ENCODE data around the gene ANK3.

ANK3 gene

DNA sequence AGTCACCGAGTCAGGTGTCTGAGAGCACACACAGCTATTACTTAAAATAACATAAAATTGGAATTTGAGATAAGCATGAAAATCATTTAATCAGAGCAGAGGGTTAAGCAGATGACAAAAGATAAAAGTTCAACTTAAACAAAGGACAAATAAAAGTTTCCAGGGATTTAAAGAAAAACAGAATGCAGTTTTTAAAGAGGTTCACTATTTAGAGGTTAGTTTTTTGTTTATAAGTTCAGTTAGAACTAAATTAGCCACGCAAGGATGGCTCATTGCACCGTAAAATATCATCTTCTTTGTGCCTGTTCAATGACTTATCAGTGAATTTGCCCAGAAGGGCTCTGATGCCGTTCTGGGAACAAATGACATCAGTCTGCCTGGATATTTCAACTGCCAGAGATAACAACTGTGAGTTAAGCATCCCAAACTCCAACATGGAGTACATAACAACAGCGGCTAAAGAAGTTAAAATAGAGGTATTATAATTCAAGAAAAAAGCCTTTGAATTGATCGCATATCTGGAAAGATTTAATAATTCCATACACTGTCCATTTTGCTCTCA, 107.8 kb downstream of the ANK3 start:
- Mint-ChIP-seq H3K4me1 (peaks cover under 1% of the 10 kb centered on the region), H3K4me3 (no peak overlapping the region), H3K27ac (no peak overlapping the region), H3K36me3 (ENCODE audit: low read depth) (peaks cover 4% of the 10 kb centered on the region), H3K27me3 (ENCODE audit: low read depth) (no peaks in the 10 kb centered on the region), H3K9me3 (no peaks in the 10 kb centered on the region)
- TF ChIP-seq, protein P1, sequence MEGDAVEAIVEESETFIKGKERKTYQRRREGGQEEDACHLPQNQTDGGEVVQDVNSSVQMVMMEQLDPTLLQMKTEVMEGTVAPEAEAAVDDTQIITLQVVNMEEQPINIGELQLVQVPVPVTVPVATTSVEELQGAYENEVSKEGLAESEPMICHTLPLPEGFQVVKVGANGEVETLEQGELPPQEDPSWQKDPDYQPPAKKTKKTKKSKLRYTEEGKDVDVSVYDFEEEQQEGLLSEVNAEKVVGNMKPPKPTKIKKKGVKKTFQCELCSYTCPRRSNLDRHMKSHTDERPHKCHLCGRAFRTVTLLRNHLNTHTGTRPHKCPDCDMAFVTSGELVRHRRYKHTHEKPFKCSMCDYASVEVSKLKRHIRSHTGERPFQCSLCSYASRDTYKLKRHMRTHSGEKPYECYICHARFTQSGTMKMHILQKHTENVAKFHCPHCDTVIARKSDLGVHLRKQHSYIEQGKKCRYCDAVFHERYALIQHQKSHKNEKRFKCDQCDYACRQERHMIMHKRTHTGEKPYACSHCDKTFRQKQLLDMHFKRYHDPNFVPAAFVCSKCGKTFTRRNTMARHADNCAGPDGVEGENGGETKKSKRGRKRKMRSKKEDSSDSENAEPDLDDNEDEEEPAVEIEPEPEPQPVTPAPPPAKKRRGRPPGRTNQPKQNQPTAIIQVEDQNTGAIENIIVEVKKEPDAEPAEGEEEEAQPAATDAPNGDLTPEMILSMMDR (IDR thresholded peaks at IDR 0.05; ENCODE audit: unreplicated experiment in 3 of 3), result no peak

DNA sequence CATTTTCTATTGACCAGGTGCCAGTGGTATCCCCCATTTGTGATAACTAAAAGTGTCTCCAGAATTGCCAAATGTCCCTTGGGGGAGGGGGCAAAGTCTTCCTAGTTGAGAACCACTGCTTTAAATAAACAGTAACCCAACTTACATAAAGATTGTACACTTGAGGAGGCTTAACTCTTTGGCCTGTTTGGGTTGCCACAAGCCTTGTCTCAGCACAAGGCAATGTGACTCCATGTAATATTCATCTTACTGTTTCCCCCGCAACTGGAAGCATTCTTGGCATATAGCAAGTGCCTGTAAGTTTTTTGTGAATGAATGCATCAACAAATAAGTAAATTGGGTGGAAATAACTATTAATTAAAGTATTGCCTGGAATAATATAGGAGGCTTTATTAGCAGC, 108.3 kb downstream of the ANK3 start:
- H3K9me3 Mint-ChIP-seq, result no peaks in the 10 kb centered on the region
- no peaks in the 10 kb centered on the region for H3K4me1 Mint-ChIP-seq
- TF ChIP-seq, protein P1 (IDR thresholded peaks at IDR 0.05; ENCODE audit: unreplicated experiment in 3 of 3), result no peak
- no peak overlapping the region for H3K4me3 Mint-ChIP-seq
- H3K27ac Mint-ChIP-seq, result no peak overlapping the region
- no peaks in the 10 kb centered on the region for H3K27me3 Mint-ChIP-seq (ENCODE audit: low read depth)
- H3K36me3 Mint-ChIP-seq (ENCODE audit: low read depth), result peaks cover 4% of the 10 kb centered on the region

DNA sequence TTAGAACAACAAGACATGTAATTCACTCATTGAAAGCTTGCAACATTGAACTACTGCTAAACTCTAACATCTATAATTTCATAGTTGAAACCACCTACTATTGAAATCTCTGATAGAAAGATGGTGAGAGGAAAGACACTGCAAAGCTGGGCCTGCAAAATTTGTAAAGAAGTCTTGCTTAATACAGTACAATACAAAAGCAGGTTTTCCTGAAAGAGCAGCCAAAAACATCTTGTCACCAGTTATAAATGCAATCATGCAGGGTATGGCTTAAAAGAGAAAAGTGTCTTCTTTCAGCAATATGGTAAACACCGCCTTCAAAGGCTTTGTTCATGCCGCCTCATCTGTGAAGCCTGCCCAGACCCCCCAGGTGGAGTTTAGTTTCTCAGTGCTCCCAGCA, 109.2 kb downstream of the ANK3 start:
- no peaks in the 10 kb centered on the region for H3K9me3 Mint-ChIP-seq
- TF ChIP-seq, protein P1 (IDR thresholded peaks at IDR 0.05; ENCODE audit: unreplicated experiment in 3 of 3), result no peak

GRCh38 chr10:60277656-60278055, 112.0 kb downstream of the ANK3 start:
- TF ChIP-seq, protein P1 (IDR thresholded peaks at IDR 0.05; ENCODE audit: unreplicated experiment in 3 of 3), result no peak
- no peaks in the 10 kb centered on the region for H3K4me1 Mint-ChIP-seq
- no peak overlapping the region for H3K27ac Mint-ChIP-seq
- no peaks in the 10 kb centered on the region for H3K27me3 Mint-ChIP-seq (ENCODE audit: low read depth)
- H3K4me3 Mint-ChIP-seq, result no peak overlapping the region
- peaks cover 7% of the 10 kb centered on the region for H3K36me3 Mint-ChIP-seq (ENCODE audit: low read depth)
- H3K9me3 Mint-ChIP-seq, result no peaks in the 10 kb centered on the region

More for the DNA sequence above, 109.2 kb downstream of the ANK3 start:
- Mint-ChIP-seq H3K36me3 (ENCODE audit: low read depth) (peaks cover 4% of the 10 kb centered on the region), H3K4me1 (no peaks in the 10 kb centered on the region), H3K27ac (no peak overlapping the region), H3K27me3 (ENCODE audit: low read depth) (no peaks in the 10 kb centered on the region), H3K4me3 (no peak overlapping the region)

DNA sequence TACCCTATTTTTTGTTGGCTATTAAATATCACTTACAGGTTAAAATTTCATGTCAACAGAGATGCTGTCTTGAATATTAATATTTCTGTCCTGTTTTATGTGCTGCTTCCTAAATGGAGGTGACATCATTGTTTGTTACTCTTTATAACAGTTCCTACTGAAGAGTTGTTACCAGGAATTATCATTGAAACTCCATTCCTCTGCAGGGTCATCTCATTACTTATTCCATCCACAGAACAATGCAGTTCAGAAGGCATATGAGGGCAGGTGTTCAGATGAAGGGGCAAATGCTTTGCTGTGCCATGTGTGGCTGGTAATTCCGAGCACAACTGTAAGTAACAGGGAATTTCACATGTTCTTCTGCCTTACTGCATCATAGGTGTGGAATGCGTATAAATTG, 113.4 kb downstream of the ANK3 start:
- Mint-ChIP-seq H3K9me3 (no peaks in the 10 kb centered on the region), H3K4me1 (no peaks in the 10 kb centered on the region)

More for the DNA sequence above, 113.4 kb downstream of the ANK3 start:
- Mint-ChIP-seq H3K36me3 (ENCODE audit: low read depth) (peaks cover 7% of the 10 kb centered on the region), H3K4me3 (no peak overlapping the region), H3K27me3 (ENCODE audit: low read depth) (no peaks in the 10 kb centered on the region), H3K27ac (no peak overlapping the region)
- TF ChIP-seq, protein P1 (IDR thresholded peaks at IDR 0.05; ENCODE audit: unreplicated experiment in 3 of 3), result no peak

All from nephron (organoid).